ENCODE results near the gene PPFIA4.

The PPFIA4 gene

GRCh38 chr1:203040513-203041275, 14.4 kb downstream of the PPFIA4 start:
- DNase-seq (ENCODE audit: low read depth in 2 of 2) = no peak

- DNase-seq (ENCODE audit: low read depth in 2 of 2) = no peak
These were observed 15.2 kb downstream of the PPFIA4 start for GRCh38 chr1:203041351-203041932.

DNA sequence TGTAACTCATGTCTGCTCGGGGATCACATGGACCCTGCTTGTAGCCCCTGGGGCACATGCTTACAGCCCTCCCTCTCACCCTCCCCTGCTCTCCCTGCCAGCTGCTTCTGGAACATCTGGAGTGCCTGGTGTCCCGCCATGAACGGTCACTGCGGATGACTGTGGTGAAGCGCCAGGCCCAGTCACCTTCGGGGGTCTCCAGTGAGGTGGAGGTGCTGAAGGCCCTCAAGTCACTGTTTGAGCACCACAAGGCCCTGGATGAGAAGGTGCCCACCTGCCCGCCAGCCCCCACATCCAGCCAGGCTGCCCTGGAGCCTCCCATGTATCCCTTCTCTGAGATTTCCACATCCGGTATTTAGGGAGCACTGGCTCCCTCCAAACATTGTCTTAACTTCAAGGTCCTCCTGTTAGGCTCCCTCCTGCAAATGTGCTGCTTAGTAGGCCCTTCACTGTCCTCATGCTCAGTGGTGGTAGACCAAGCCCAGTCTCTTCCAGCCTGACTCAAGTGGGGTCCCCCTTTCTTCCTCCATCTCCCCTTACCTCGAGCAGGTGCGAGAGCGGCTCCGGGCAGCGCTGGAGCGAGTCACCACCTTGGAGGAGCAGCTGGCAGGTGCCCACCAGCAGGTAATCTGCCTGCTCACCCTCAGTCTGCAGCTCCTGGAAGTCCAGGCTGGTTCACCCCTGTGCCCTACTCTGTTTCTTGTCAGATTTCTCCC, 17.7 kb downstream of the PPFIA4 start:
- no peak for DNase-seq (ENCODE audit: low read depth in 2 of 2)

GRCh38 chr1:203044546-203045250, 18.4 kb downstream of the PPFIA4 start:
- no peak for DNase-seq (ENCODE audit: low read depth in 2 of 2)

- DNase-seq (ENCODE audit: low read depth in 2 of 2) = no peak
These were observed 19.0 kb downstream of the PPFIA4 start for GRCh38 chr1:203045336-203045735.

DNA sequence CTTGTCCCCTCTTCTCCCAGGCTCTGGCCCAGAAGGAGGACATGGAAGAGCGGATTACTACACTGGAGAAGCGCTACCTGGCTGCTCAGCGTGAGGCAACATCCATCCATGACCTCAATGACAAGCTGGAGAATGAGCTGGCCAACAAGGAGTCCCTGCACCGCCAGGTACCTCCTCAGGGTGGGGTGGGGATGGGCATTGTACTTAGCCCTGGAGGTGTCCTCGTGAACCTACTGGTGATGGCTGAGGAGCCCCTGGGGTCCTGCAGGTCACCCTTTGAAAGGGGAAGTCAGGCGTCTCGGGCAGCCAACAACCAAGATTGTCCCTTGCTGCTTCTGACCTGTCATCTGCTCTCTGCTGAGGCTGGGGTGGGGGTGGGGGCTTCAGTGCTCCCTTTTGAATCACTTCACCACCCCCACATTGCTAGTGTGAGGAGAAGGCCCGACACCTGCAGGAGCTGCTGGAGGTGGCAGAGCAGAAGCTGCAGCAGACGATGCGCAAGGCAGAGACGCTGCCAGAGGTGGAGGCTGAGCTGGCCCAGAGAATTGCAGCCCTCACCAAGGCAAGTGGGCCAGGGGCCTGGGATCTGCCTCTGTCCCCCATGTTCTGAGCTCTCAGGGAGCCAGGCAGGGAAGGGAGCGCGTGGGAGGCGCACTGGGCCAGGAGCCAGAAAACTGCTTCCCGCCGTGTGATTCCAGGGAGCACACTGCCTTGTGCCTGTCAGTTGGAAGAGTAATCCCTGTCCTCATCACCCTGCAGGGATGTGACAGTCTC, 19.7 kb downstream of the PPFIA4 start:
- DNase-seq (ENCODE audit: low read depth in 2 of 2) = no peak

- DNase-seq (ENCODE audit: low read depth in 2 of 2) = no peak
These were observed 20.8 kb downstream of the PPFIA4 start for GRCh38 chr1:203046984-203047630.

DNA sequence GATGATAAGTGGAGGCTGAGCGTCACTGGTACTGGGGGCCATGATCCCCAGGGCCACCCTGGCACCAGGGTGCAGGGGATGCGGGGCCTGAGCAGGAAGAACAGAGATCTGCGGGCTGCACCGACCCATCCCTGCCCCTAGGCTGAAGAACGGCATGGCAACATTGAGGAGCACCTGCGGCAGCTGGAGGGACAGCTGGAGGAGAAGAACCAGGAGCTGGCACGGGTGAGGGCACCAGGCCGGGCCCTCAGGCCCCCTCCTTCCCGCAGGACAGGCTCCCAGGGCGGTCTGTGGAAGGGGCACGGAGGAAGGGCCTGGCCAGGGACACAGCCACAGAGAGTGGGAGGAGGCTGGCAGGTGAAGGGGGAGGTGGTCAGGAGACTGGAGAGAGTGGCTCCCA, 21.8 kb downstream of the PPFIA4 start:
- no peak for DNase-seq (ENCODE audit: low read depth in 2 of 2)

DNA sequence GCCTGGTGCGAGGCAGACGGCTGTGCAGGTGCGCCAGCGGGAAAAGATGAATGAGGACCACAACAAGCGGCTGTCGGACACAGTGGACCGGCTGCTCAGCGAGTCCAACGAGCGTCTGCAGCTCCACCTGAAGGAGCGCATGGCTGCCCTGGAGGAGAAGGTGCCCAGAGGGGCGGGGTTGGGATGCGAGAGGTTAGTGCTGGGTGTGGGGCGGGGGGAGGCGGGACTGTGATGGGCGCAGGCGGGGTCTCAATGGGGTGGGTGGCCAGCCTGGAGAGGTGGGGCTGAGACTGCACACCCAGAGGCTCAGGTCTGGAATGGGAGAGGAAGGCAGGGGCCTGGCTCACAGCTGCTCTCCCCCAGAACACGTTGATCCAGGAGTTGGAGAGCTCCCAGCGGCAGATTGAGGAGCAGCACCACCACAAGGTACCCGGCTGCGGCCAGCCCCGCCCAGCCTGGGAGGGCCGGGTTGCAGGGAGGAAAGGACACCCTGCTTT, 22.3 kb downstream of the PPFIA4 start:
- DNase-seq (ENCODE audit: low read depth in 2 of 2) = no peak

- no peak for DNase-seq (ENCODE audit: low read depth in 2 of 2)
These were observed 22.8 kb downstream of the PPFIA4 start for GRCh38 chr1:203049077-203049476.

DNA sequence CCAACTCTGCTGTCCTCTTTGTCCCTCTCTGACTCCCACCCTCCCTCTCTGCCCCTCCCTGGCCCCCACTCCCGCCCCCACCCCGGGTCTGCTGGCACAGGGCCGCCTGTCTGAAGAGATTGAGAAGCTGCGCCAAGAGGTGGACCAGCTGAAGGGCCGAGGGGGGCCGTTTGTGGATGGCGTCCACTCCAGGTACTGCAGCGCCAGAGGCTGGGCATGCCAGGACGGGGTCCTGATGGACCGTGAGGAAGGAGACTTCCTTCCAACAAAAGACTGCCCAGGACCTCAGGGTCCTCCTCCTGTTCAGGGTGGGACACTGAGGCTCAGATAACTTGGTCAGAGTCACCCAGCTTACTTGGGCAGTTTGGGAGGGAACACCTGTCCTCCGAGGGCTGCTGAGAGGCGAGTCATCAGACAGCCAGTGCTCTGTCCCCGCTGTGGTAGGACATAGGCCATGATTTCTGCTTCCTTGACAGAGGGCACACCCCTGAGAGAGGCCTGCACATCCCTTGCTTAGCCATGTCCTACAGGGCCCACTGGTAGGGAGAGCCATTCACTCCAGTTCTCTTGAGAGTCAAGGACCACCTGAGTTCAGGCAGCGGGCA, 23.4 kb downstream of the PPFIA4 start:
- DNase-seq (ENCODE audit: low read depth in 2 of 2) = no peak

DNA sequence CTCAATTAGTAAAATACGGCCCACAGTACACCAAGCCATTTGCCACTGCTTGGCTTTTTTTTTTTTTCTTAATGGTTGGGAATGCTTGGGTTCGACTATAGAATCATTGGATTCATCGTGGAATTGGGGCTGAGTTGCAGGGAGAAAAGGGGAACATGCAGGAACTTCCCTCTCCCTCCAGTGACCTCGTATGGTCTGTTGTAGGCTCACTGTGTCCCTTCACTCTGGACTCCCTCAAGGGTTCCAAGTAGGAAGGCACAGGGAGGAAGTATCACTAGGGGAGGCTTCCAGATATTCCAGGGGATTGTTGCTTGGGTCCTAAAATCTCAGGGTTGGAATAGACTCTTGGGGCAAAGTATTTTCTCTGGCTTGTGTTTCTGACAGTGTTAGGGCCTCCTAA, 24.5 kb downstream of the PPFIA4 start:
- no peak for DNase-seq (ENCODE audit: low read depth in 2 of 2)

GRCh38 chr1:203051841-203052324, 25.6 kb downstream of the PPFIA4 start:
- DNase-seq (ENCODE audit: low read depth in 2 of 2) = no peak

- DNase-seq (ENCODE audit: low read depth in 2 of 2) = no peak
These were observed 26.3 kb downstream of the PPFIA4 start for GRCh38 chr1:203052601-203053000.

- no peak for DNase-seq (ENCODE audit: low read depth in 2 of 2)
These were observed 27.9 kb downstream of the PPFIA4 start for GRCh38 chr1:203054184-203054583.

GRCh38 chr1:203054642-203055041, 28.4 kb downstream of the PPFIA4 start:
- DNase-seq (ENCODE audit: low read depth in 2 of 2) = no peak

- no peak for DNase-seq (ENCODE audit: low read depth in 2 of 2)
These were observed 29.0 kb downstream of the PPFIA4 start for GRCh38 chr1:203055161-203055799.

- no peak for DNase-seq (ENCODE audit: low read depth in 2 of 2)
These were observed 29.7 kb downstream of the PPFIA4 start for GRCh38 chr1:203056012-203056411.

- no peak for DNase-seq (ENCODE audit: low read depth in 2 of 2)
These were observed 30.2 kb downstream of the PPFIA4 start for GRCh38 chr1:203056516-203056915.

All from stimulated activated CD8-positive, alpha-beta memory T cell treated with anti-CD3 and anti-CD28 coated beads, Interleukin-2, amount 100 ng/mL, for 48 hours (primary cell).